Thyroid gland (tissue), 4 donors: ENCODE measurements around the gene MNAT1. TPM values are rescaled to one million over a fixed set of nuclear protein-coding genes. Genes with fewer than 3 reads are reported as not detected.
A peak's percentile ranks its signal among the peaks of the same experiment; 100 is the strongest.

Experiments
- DNase-seq, 2 donors: peaks; one replicate each; pipeline ENCODE4 v3.0.0-alpha.2; 2019
- H3K27ac ChIP-seq, 3 donors: fragments of 200-600 bp; sonication (generic); 1 replicate in 2 of 3; 2 replicates in 1 of 3; pipeline ENCODE4 v1.5.1; 2016 to 2019; ENCODE audit warnings: mild to moderate bottlenecking in 1 of 3, moderate library complexity in 1 of 3
- H3K27me3 ChIP-seq: fragments of 200-600 bp; sonication (generic); one replicate; pipeline ENCODE4 v1.5.1; 2019
- H3K36me3 ChIP-seq, 2 donors: fragments of 200-600 bp; sonication (generic); one replicate each; pipeline ENCODE4 v1.5.1; 2016 to 2019
- H3K4me1 ChIP-seq, 2 donors: fragments of 200-600 bp; sonication (generic); one replicate each; pipeline ENCODE4 v1.5.1; 2017 to 2019
- H3K4me3 ChIP-seq, 3 donors: fragments of 200-600 bp; sonication (generic); replicated peaks in 1 of 3; 1 replicate in 2 of 3; 2 replicates in 1 of 3; pipeline ENCODE4 v1.5.1; 2016; ENCODE audit warnings: mild to moderate bottlenecking in 1 of 3
- H3K9me3 ChIP-seq: fragments of 200-600 bp; sonication (generic); one replicate; pipeline ENCODE4 v1.5.1; 2017
- POLR2A ChIP-seq, 2 donors: fragments of 450-650 bp; IDR thresholded peaks; one replicate each; pipeline ENCODE4 v1.6.1; 2017; ENCODE audit warnings: antibody characterized with exemption in 2 of 2, mild to moderate bottlenecking in 2 of 2, moderate library complexity in 1 of 2
- WGBS, 2 donors: methylation state at CpG; one replicate each; pipeline ENCODE4 v1.1.5; 2017; 5-methylcytosine and 5-hydroxymethylcytosine counted together
- intact Hi-C: fragments of 100-400 bp; cut with DNase I; formaldehyde crosslinking; loops from one replicate; pipeline ENCODE4 v1.15.1; 2023
- total RNA-seq, 4 donors: library from RNA; depleted of rRNA; stranded (reverse); fragments of >200 nt; gene quantifications; one replicate each; pipeline ENCODE4 v1.2.3, GENCODE V29; 2016
- TF ChIP-seq, protein P1 (sequence below), 6 experiments: fragments of 200-600 bp in 3 of 6; fragments of 450-650 bp in 3 of 6; sonication (generic) in 3 of 6; IDR thresholded peaks; one replicate each; pipeline ENCODE4 v1.5.1; 2016 to 2019; ENCODE audit warnings: antibody characterized with exemption in 6 of 6, mild to moderate bottlenecking in 2 of 6, inconsistent platforms in 1 of 6, moderate library complexity in 1 of 6

The MNAT1 gene
- total RNA-seq, 4 donors from 2014 or later, result 35.4 to 58.8 (median 47.8) TPM

DNA sequence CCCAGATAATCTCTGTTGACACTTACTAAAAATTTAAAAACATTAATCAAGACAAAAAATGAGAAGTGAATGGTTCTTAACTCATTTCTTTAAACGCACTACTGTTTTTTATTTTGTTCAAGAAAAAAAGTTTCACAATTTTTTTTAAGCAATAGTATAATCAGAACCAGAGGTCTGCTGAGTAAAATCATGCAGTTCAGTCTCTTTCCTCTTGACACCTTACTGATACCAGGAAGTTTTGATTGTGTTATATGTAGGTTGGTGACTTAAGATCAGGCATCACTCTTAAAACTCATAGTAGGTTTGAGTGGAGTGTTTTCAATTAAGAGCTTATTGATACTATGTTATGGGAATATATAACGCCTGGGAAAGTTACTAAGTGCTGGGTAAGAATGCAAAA is 125.0 kb downstream of the MNAT1 start:
- TF ChIP-seq, protein P1, sequence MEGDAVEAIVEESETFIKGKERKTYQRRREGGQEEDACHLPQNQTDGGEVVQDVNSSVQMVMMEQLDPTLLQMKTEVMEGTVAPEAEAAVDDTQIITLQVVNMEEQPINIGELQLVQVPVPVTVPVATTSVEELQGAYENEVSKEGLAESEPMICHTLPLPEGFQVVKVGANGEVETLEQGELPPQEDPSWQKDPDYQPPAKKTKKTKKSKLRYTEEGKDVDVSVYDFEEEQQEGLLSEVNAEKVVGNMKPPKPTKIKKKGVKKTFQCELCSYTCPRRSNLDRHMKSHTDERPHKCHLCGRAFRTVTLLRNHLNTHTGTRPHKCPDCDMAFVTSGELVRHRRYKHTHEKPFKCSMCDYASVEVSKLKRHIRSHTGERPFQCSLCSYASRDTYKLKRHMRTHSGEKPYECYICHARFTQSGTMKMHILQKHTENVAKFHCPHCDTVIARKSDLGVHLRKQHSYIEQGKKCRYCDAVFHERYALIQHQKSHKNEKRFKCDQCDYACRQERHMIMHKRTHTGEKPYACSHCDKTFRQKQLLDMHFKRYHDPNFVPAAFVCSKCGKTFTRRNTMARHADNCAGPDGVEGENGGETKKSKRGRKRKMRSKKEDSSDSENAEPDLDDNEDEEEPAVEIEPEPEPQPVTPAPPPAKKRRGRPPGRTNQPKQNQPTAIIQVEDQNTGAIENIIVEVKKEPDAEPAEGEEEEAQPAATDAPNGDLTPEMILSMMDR (IDR thresholded peaks at IDR 0.05), result no peak
- TF ChIP-seq POLR2A (IDR thresholded peaks at IDR 0.05), result no peak
- Histone ChIP-seq H3K36me3 (peaks cover 0 to 8% of the 10 kb centered on the region in 2 donors), H3K27ac (no peak overlapping the region), H3K4me1 (peaks cover 21 to 24% of the 10 kb centered on the region in 2 donors), H3K9me3 (no peaks in the 10 kb centered on the region), H3K27me3 (no peaks in the 10 kb centered on the region), H3K4me3 (no peak overlapping the region)
- 88 to 94% methylated on average over 2 of the region's 2 CpGs for WGBS, 2 donors
- DNase-seq, result no peak
- intact Hi-C loops, result no loop called here

DNA sequence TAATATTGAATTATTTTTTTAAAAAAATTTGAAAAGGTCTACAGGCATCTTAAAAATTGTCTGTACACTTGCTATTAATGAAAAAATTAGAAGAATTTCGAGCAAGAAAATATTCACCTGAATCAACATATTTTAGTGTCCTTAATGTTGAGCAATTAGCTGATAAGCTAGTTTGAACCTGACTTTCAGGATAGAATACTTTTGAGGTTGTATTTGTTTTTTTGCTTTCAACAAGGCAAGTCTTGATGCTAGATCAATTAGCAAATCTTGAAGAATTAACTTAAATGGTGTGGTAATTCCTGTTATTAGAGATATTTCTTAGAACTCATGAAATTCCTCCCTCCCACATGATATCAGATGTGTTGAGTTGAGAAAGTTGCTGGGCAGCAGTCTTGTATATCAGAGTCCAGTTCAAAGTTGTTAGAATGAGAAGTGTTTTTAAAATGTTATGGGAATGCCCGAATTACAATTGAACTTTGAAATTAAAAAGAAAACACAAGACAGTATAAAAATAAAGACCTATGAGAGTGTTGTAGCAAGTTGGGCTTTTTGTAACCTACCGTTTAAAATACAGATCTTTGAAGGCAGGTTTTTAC is 127.1 kb downstream of the MNAT1 start:
- no peak for DNase-seq
- WGBS, 2 donors, result 46 to 53% methylated on average over 3 of the region's 3 CpGs
- TF ChIP-seq POLR2A (IDR thresholded peaks at IDR 0.05), result no peak
- TF ChIP-seq, protein P1 (IDR thresholded peaks at IDR 0.05), result no peak
- Histone ChIP-seq H3K36me3 (peaks cover 0 to 8% of the 10 kb centered on the region in 2 donors), H3K27ac (peak overlapping the region; percentile 63 to 78 (median 72)), H3K4me1 (peaks cover 24 to 41% of the 10 kb centered on the region in 2 donors), H3K9me3 (no peaks in the 10 kb centered on the region), H3K27me3 (no peaks in the 10 kb centered on the region), H3K4me3 (no peak overlapping the region)
- intact Hi-C loops, result no loop called here

DNA sequence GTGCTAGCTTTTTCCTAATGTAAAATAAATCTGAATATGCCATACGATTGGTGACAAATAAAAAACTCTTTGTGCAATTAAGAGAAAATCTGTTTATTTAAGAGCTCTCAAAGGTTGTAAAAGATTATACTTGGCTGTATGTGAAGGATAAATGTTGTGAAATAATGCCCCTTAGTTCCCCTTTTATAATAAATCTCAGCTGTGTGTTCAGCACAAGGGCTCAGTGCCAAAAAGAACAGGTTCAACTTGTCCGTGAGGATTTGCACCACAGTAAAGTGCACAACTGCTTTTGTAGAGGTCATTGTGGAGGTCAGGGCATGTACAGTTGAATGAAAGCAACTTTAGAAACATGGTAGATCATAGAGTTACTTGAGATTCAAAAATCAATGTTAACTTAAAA is 127.7 kb downstream of the MNAT1 start:
- Histone ChIP-seq H3K27ac (peak overlapping the region; percentile 63 to 78 (median 72)), H3K4me1 (peaks cover 24 to 47% of the 10 kb centered on the region in 2 donors), H3K27me3 (no peaks in the 10 kb centered on the region), H3K4me3 (no peak overlapping the region), H3K9me3 (no peaks in the 10 kb centered on the region), H3K36me3 (peaks cover 0 to 8% of the 10 kb centered on the region in 2 donors)
- DNase-seq, result peak; percentile 81 to 84
- WGBS, 2 donors, result 19 to 21% methylated on average over 2 of the region's 2 CpGs
- TF ChIP-seq, protein P1 (IDR thresholded peaks at IDR 0.05), result no peak
- no peak for TF ChIP-seq POLR2A (IDR thresholded peaks at IDR 0.05)
- intact Hi-C loops, result no loop called here

DNA sequence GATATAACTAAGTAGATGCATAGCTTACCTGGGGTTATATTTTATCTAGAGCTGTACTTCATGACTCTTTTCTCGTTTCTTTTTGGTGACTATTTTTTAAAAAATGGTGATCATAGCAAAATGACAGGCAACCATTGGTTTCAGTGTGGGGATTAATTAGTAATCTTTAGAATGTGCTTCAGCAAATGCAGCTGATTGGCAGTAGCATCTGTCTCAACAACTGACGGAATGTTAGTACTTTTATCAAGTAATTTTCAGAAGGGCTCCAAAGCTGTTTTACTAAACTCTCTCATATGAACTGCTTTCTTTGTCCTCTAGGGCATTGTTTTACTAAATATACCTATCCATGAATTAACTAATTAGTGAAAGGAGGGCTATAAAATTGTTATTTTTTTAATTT is 128.7 kb downstream of the MNAT1 start:
- no peak overlapping the region for H3K4me3 ChIP-seq

More for the DNA sequence above, 128.7 kb downstream of the MNAT1 start:
- H3K27ac ChIP-seq, result peak overlapping the region; percentile 63 to 78 (median 72)
- no peaks in the 10 kb centered on the region for H3K9me3 ChIP-seq
- DNase-seq, result no peak
- H3K36me3 ChIP-seq, result peaks cover 0 to 8% of the 10 kb centered on the region in 2 donors
- peaks cover 24 to 47% of the 10 kb centered on the region in 2 donors for H3K4me1 ChIP-seq
- TF ChIP-seq POLR2A (IDR thresholded peaks at IDR 0.05), result no peak
- TF ChIP-seq, protein P1 (IDR thresholded peaks at IDR 0.05), result no peak
- intact Hi-C loops, result no loop called here
- H3K27me3 ChIP-seq, result no peaks in the 10 kb centered on the region
- 87 to 91% methylated on average over 2 of the region's 2 CpGs for whole genome bisulfite sequencing, 2 donors
